SH-SY5Y (cell line): Measurements from ENCODE around the gene GSX2.

ENCODE experiments used
- GATA2 ChIP-seq: IDR thresholded peaks from 2 replicates; pipeline ENCODE4 v1.6.1; 2011; ENCODE audit warnings: mild to moderate bottlenecking, low read depth, low read length
- GATA3 ChIP-seq: IDR thresholded peaks from 2 replicates; pipeline ENCODE4 v1.6.1; 2011; ENCODE audit warnings: low read depth, mild to moderate bottlenecking, low read length, moderate library complexity

DNA sequence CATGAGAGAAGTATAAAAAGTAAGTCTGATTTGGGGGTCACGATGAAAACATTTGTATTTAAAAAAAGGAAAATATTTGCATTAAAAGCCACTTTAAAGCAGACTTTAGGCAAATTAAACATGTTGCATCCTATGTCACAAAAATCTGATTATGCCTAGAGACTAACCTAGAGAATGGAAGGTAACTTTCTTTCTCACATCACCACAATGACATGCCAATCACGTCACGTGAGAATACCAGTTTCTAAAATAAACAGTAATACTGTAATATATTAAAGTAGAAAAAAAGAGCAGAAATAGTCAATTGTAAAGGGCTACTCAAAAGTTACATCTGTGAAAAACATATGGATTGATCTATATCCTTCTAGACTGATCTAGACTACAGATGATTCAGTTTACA lies 38.9 kb upstream of the GSX2 start:
- TF ChIP-seq GATA2, result no peak
- no peak for TF ChIP-seq GATA3
